ENCODE measurements around the gene RTP4.

- TF ChIP-seq, protein P1, sequence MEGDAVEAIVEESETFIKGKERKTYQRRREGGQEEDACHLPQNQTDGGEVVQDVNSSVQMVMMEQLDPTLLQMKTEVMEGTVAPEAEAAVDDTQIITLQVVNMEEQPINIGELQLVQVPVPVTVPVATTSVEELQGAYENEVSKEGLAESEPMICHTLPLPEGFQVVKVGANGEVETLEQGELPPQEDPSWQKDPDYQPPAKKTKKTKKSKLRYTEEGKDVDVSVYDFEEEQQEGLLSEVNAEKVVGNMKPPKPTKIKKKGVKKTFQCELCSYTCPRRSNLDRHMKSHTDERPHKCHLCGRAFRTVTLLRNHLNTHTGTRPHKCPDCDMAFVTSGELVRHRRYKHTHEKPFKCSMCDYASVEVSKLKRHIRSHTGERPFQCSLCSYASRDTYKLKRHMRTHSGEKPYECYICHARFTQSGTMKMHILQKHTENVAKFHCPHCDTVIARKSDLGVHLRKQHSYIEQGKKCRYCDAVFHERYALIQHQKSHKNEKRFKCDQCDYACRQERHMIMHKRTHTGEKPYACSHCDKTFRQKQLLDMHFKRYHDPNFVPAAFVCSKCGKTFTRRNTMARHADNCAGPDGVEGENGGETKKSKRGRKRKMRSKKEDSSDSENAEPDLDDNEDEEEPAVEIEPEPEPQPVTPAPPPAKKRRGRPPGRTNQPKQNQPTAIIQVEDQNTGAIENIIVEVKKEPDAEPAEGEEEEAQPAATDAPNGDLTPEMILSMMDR (IDR thresholded peaks at IDR 0.05; ENCODE audit: low read length): no peak
- TF ChIP-seq EZH2 (IDR thresholded peaks at IDR 0.05; ENCODE audit: borderline replicate concordance, low read length): no peak
Measured at GRCh38 chr3:187367561-187368103, 553 bp upstream of the RTP4 start.
